GM18511 (cell line): Measurements from ENCODE around the gene CDK17.
"Not testable (repeated sequence)": the region's sequence is repeated elsewhere in the genome, so short reads cannot be mapped to it uniquely, and the experiment has no call there.

Experiments
- ATAC-seq: cut with Tn5 transposase; IDR thresholded peaks from one replicate; pipeline ENCODE4 v1.9.1; 2021; ENCODE audit warnings: mild to moderate bottlenecking, moderate library complexity; ENCODE audit not compliant: unreplicated experiment

The CDK17 gene

GRCh38 chr12:96395236-96395635 lies 5.0 kb downstream of the CDK17 start:
- ATAC-seq: no peak

DNA sequence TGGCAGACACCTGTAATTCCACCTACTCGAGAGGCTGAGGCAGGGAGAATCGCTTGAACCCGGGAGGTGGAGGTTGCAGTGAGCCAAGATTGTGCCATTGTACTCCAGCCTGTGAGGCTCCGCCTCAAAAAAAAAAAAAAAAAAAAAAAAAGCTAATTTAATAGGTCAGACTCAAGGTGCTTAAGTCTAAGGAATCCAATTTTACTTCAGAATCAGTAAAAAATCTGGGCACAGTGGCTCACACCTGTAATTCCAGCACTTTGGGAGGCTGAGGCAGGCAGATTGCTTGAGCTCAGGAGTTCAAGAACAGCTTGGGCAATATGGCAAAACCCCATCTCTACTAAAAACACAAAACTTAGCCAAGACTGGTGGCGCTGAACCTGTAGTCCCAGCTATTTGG lies 7.0 kb downstream of the CDK17 start:
- not testable (repeated sequence) for ATAC-seq

GRCh38 chr12:96392397-96392796 lies 7.8 kb downstream of the CDK17 start:
- no peak for ATAC-seq

- ATAC-seq: no peak
Measured at GRCh38 chr12:96387981-96388380, 12.3 kb downstream of the CDK17 start.

DNA sequence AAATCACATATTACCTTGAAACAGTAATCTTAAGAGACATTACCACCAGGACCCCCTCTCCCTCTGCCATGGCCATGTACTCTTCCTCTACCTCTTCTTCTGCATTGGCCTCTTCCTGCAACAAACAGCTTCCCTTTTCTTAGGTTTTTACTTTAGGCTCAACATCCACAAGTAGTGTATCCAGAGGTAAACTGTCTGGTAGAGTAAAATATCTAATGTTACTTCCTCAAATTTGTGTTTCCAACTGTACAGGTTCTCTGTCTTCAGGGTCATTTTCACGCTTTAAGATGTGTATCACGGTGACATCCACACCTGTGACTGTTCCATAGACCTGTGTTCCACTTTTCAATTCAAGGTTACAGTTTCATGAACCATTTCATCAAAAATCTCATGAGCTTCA lies 13.4 kb downstream of the CDK17 start:
- no peak for ATAC-seq

- ATAC-seq: no peak
Measured at GRCh38 chr12:96383991-96384390, 16.2 kb downstream of the CDK17 start.

- ATAC-seq: no peak
Measured at GRCh38 chr12:96383371-96383770, 16.9 kb downstream of the CDK17 start.

DNA sequence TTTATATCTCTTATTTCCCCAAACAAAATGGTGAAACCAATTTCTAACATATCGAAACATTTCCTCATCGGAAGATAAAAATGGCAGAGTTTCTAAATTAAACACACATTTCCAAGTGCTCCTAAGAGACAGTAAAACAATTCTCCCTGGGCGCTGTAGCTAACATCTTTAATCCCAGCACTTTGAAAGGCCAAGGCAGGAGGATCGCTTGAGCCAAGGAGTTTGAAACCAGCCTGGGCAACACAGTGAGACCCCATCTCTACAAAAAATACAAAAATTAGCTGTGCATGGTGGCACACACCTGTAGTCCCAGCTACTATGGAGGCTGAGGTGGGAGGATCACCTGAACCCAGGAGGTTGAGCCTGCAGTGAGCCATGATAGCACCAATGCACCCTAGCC lies 20.5 kb downstream of the CDK17 start:
- not testable (repeated sequence) for ATAC-seq

DNA sequence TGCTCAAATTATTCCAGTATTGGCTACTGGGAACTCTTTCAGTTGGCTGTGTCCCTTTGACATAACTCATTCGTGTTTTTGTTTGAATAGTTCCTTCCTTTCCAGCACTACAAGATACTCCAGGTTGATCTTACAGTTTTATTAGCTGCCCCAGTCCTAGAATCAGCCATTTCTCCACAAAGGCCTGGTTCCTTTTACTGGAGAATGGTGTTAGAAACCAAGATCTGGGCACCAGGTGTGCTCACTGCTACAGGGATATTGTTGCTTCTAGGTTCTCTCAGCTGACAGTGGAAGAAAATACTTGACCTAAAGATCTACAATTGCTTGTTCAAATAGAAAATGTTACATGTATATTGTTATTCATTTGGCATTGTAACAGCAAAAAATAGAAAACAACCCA lies 21.9 kb downstream of the CDK17 start:
- ATAC-seq: no peak

- no peak for ATAC-seq
Measured at GRCh38 chr12:96376865-96377264, 23.4 kb downstream of the CDK17 start.

DNA sequence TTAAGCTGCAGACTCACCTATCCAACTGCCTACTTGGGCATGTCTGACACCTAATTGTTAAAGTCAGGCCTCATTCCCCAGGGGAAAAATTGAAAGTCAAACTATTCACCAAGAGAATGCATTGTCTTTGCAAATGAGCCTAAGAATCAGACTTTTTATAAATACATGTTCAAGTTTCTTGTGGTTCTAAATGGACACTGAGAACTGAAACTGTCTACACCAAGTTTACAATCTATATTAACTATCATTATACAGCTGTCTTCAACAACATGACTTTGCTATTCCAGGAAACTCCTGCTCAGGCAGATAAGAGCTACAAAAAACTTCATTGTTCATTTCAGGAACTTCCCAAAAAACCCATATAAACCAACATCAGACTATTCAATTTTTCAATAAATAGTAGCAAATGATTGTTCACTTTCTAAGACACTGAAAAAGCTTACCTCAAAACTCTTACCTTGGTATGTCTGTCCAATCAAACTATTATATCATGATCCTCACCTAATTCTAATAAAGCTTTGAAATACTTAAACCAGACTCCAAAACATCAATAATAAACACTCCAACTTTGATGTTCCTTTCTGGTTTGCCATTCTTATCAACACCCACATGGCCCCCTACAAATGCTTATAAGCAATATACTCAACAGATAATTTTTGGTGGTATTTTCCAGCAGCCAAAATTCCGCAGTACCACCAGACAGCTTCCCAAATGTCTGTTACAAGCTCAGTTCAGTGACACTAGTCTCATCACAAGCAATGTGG lies 24.2 kb downstream of the CDK17 start:
- ATAC-seq: peak; percentile 76

- ATAC-seq: no peak
Measured at GRCh38 chr12:96375170-96375569, 25.1 kb downstream of the CDK17 start.

DNA sequence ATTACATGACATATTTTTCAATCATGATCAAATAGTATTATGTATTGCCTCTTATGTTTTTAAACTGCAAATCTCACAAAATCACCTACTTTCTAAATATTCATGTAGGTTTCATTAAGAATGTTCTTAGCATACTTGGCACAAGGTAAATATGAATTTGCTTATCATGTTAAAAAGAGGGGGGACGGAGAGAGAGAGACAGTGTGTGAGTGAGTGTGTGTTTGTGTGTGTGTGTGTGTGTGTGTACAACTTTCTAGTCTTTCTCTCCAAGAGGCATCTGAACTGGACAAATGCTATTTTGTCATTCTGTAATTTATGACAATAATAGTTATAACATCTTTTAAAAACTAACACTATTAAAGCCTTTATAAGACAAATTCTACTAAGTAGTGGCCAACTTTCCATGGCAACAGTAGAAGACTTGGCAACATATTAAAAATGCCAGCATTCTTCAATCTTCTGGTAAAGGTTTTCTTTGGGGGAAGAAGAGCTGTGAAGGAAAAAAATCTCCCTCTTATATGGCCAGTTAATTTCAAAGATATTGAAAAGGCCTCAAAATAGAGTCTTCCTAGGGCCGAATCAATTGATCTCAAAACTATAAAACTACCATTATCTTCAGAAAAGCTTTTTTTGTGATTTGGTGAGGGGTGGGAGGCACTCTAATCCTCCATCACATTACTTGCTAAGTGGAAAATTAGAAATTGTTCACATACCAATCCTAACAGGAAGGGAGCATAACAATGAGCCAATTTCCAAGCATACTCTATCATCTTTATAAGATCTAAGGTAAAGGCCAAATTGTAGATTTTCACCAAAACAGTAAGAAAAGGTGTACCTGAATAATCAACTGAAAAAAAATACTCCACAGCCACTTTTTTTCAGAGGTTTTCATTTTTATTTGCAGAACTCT lies 28.2 kb downstream of the CDK17 start:
- ATAC-seq: no peak

GRCh38 chr12:96371138-96371789 lies 29.0 kb downstream of the CDK17 start:
- no peak for ATAC-seq

- ATAC-seq: no peak
Measured at GRCh38 chr12:96368687-96369086, 31.6 kb downstream of the CDK17 start.

DNA sequence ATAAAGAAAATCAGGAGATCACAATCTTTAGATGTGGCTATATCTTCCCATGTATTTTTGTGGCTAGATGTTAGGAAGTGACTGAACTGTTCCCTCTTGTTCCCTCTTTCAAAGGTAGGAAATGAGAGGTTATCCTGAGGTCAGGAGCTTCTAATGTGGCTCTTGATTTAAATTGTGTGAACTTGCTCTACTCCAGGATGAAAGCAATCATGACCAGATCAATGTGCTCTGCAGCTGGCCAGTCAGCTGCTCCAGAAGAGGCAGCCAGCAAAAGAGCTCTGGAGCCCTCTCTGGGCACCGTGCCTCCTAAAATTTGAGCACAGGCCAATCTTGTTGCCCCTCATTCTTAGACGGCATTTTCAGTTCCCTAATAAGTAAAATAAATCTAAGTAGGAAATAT lies 32.0 kb downstream of the CDK17 start:
- no peak for ATAC-seq

DNA sequence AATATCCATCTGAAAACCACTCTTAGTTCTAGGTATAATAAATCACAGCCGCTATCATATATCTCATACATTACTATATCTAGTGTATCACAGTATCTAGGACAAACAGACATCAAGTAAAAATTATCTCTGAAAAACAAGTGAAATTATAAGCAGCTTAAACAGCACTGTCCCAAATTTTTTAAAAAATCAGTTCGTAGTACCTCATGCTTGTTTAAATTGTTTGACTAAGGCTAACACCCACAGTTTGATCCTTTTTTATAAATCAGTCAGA lies 33.9 kb downstream of the CDK17 start:
- no peak for ATAC-seq

- no peak for ATAC-seq
Measured at GRCh38 chr12:96365604-96366380, 34.4 kb downstream of the CDK17 start.

DNA sequence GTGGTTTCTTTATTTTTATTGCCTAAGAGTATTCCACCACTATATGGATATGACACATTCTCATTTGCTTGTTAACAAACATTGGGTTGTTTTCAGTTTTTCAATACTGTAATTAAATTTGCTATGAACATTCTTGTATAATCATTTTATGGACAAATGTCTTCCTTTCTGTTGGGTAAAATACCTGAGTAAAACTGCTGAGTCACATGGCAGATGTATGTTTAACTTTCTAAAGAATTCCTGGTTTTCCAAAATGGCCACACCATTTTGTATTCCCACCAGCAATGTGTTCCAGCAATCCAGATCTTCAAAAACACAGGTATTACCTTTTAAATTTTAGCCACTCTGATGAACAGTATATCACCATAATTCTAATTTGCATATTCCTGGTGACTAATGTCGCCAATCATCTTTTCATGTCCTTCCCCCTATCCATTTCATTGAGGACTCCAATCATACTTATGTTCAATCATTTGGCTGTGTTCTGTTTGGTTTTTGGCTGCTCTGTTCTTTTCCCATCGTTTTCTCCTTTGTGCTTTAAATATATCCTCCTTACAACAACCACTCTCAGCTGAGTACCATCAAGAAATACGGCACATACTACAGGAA lies 36.0 kb downstream of the CDK17 start:
- no peak for ATAC-seq

GRCh38 chr12:96361074-96361473 lies 39.2 kb downstream of the CDK17 start:
- no peak for ATAC-seq

GRCh38 chr12:96360550-96360949 lies 39.7 kb downstream of the CDK17 start:
- no peak for ATAC-seq
